NCI-H2107 (cell line): ENCODE data around the gene PET117.
"Not testable (repeated sequence)": the region's sequence is repeated elsewhere in the genome, so short reads cannot be mapped to it uniquely, and the experiment has no call there.

ENCODE experiments used
- DNase-seq: peaks from one replicate; lab custom pipeline; 2025; lab: John Stamatoyannopoulos, UW

Gene PET117, protein sequence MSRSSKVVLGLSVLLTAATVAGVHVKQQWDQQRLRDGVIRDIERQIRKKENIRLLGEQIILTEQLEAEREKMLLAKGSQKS

DNA sequence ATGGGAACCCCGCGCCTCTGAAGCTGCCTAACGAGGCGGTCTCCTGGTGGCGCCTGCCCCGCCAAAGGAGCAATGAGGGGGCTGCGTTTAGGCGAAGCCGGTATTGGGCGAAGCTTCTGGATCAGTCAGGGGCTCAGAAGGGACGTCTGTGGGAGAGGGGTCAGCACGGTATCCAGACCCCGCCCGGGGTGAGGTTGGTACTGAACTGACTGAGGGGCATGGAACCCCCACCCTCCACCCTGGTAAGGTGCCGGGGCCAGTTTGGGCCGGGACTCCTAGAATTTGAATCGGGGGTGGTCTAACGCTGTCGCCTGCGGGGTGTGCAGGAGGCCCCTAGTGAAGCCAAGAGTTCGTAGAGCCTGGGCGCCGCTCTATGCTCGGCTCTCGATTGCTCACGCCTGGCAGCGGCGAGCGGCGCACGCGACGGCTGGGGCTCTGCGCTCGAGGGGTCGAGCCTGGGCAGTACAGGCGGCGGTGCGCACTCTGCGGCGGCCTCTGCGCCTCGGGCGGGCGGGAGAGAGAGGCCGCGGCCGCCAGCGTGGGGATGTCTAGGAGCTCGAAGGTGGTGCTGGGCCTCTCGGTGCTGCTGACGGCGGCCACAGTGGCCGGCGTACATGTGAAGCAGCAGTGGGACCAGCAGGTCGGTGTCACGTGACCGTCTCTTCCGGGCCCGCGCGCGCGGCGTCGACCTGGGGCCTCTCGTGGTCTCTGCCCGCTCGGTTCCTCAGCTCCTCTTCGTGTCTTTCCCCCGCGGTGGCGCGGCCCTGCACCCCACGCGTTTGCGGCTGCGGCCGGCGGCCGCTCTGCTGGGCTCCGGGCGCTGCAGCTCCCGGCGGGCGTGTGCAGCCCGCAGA is at the start of gene PET117, which contains the start of gene KAT14:
PET117 (plus strand) TSS at position 452 of the 854 bp plus-strand sequence; CDS start at position 545, 93 bp downstream.
KAT14 (plus strand) TSS at position 452 of the 854 bp plus-strand sequence. CDS start 4,798 bp downstream, outside the sequence.
- DNase-seq = peak; percentile 17

DNA sequence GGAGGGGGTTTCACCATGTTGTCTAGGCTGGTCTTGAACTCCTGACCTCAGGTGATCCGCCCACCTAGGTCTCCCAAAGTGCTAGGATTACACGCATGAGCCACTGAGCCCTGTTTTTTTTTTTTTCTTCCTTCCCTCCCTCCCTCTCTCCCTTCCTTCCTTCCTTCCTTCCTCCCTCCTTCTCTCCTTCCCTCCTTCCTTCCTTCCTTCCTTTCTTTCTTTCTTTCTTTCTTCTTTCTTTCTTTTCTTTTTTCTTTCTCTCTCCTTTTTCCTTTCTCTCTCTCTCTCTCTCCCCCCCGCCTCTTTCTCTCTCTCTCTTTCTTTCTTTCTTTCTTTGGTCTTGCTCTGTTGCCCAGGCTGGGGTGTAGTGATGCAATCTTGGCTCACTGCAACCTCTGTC is 49.4 kb upstream of the PET117 start:
- DNase-seq = not testable (repeated sequence)

DNA sequence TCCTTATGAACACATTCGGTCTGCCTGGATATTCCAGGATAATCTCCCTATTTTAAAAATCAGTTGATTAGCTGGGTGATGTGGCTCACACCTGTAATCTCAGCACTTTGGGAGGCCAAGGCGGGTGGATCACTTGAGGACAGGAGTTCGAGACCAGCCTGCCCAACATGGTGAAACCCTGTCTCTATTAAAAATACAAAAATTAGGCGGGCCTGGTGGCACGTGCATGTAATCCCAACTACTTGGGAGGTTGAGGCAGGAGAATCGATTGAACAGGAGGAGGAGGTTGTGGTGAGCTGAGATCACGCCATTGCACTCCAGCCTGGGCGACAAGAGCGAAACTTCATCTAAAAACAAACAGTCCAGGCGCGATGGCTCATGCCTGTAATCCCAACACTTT is 48.8 kb upstream of the PET117 start:
- DNase-seq = not testable (repeated sequence)

DNA sequence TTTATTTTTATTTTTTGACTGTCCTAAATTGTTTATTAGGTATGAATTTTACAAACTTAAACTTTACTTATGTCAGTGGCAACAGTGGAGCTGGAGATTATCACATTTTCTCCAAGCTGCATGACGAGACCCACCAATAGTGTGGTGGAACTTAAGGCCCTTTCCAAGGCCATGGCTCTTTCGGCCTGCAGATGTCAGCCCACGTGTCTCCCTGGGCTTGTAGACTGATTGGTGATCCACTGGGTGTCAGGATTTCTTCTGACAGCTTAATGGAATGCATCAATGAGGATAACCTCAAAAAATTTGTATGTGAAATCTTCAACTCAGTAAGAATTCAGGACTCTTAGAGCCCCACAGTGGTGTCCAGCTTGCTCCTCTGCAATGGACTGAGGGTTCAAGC is 47.6 kb upstream of the PET117 start:
- DNase-seq = no peak

DNA sequence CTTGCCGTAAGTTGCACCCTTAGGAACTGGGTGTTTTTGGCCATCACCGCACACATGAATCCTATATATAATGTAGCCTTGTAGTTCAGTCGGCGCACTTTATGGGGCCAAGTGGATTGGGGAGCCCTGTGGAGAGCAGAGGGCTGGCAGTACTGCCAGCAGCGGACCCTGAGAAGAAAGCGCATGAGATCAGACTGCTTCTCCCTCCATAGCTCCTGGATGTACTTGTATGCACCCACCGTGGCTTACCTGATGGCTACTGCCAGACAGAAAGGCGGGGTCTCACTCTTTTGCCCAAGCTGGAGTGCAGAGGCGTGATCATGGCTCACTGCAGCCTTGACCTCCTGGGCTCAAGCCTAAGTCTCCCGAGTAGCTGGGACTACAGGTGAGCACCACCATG is 47.2 kb upstream of the PET117 start:
- DNase-seq = no peak

DNA sequence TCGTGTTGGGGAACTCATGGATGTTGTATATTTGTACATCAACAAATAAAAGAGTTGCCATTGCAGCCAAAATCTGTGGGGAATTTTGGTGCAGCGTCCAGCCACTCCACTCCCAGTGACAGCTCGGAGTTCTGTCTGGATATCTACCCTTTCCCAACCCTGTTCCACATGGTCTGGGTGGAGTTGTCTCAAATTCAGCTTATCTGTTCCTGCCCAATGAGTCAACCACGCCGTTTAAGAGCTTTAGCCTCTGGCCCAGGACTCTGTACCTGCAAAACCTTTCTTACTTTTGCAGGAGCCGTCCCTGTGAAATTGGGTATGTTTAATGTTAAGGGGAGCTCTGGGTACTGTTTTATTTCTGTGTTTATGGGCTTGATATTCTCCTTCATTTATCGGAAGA is 46.0 kb upstream of the PET117 start:
- no peak for DNase-seq

DNA sequence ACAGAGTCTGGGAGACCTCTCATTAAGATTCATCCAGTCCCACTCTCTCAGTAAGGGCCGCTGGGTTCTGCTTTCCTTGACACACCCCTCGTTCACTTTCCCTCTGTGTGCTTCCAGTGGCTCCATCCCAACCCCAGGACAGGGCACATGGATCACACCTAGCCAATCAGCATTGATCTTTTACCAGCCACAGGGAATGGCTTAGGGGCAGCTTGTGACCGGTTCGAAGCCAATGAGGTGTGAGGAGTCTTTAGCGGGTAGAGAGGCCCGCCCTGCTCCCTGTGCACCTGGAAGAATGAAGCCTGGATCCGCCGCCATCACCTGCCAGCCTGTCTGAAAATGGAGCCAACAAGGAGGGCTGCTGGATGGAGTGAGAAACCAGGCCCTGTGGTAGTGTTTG is 44.8 kb upstream of the PET117 start:
- DNase-seq = no peak

DNA sequence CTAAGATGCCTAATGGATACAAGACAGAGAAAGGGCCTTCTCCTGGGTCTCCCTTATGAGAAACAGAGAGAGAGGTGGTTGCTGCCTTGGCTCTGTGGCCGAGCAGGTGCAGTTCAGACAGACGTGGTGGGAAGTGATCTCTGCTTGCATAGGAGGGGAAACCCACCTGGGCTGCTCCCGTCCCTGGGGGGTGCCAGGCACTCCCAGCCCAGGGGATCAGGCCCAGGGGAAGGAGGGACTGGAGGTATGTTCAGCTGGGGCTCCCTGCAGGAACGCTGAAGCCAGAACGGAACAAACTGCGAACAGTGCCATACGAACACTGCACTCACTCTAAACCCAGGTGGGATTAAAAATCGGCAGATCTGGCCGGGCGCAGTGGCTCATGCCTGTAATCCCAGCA is 44.3 kb upstream of the PET117 start:
- DNase-seq = no peak

DNA sequence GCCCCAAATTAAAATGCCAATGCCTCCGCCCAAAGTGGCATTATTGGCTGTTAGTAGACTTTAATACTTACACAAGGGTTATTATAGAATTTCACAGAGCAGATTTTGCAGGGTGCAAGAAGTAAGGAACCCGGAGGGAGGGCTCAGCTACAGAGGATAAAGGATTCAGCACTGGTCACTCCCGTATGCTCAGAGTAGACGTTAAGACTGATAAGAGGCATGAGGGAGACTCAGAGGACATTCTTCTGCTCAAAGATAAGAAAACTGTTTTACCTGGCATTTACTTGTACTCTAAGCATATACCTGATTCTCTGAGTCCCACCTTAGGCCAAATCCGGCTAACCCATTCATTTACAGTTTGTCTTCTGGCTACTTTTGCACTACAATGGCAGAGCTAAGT is 43.5 kb upstream of the PET117 start:
- no peak for DNase-seq

DNA sequence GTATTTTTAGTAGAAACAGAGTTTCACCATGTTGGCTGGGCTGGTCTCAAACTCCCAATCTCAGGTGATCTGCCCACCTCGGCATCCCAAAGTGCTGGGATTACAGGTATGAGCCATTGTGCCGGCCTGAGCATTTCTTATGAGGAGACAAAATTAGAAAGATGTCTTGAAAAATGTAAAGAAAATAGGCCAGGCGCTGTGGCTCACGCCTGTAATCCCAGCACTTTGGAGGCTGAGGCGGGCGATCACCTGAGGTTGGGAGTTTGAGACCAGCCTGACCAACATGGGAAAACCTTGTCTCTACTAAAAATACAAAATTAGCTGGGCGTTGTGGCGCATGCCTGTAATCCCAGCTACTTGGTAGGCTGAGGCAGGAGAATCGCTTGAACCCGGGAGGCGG is 37.1 kb upstream of the PET117 start:
- DNase-seq = not testable (repeated sequence)

DNA sequence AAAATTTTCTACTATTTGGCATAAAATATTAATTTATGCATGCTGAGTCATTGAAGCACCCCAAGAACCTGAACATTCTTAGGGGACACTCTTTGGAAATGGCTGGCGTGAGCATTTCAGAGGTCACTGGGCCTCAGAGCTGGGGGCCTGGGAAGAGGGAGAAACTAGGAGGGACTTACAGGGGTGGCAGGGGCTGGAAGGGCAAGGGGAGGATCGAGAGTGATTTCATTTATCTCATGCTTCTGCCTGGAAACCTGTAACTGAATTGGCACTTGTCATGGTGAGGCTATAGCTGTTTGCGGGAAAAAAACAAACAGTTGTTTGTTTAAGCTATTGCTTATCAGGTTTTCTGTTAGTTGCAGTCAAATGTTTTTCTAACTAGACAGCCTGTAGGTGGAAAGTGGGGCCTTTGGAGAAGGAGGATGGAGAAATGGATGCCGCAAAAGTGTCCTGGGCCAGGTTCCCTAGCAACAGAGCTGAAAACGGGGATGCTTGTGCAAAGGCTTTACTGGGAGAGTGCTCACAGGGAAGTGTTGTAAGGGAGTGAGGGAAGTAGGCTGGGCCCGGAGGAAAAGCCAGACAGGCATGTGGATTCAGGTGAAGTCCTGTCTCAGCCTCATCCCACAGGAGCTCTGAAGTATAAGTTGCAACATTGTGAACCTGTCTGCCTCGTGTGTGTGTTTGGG is 36.4 kb upstream of the PET117 start:
- no peak for DNase-seq

DNA sequence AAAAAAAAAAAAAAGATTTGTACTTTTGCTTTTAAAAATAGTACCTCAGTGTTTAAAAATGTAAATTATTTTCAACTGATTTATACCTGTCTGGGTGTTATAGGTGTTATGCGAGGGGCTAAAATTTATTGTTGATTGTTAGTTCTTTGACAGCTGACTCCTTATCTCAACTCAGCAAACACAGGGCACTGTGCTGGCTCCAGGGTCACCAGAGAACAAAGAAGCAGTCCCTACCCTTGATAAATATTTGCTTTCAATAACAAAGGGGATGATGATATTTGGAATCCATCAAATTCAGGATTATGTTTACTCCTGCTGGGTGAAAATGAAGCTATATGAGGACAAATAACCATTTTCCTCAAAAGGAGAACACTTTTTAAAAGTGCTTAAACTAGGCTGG is 34.2 kb upstream of the PET117 start:
- no peak for DNase-seq

DNA sequence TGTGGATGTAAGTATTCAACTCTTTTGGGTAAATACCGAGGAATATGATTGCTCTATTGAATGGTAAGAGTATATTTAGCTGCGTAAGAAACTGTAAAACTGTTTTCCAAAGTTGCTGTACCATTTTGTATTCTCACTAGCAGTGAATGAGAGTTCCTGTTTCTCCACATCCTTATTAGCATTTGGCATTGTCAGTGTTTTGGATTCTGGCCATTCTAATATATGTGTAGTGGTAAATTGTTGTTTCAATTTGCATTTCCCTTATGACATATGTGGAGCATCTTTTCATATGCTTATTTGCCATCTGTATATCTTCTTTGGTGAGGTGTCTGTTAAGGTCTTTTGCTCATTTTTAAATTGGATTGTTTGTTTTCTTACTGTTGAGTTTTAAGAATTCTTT is 29.3 kb upstream of the PET117 start:
- no peak for DNase-seq

DNA sequence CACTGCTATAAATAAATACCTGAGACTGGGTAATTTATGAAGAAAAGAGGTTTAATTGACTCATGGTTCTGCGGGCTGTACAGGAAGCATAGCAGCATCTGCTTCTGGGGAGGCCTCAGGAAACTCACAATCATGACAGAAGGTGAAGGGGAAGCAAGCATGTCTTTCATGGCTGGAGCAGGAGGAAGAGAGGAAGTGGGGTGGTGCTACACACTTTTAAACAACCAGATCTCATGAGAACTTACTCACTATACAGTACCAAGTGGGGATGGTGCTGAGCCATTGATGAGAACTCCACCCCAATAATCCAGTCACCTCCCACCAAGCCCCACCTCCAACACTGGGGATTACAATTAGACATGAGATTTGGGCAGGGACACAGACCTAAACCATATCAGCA is 9.1 kb upstream of the PET117 start:
- not testable (repeated sequence) for DNase-seq

DNA sequence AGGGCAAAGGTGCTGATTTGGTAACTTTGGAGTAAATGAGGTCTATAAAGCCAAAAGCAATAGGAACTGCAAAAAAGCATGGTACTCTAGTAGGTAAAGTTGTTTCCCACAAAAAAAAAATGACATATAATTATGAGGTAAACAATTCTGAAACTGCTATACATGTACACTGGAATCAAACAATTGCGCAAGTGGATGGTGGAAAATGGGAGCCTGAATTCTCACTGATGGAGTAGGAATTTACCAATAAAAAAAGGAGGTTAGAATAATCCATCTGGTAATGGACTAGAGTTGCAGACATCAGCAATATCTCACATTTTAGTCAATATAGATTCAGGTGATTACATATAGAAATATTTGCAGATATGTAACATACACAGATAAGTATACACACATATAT is 5.0 kb upstream of the PET117 start:
- no peak for DNase-seq

DNA sequence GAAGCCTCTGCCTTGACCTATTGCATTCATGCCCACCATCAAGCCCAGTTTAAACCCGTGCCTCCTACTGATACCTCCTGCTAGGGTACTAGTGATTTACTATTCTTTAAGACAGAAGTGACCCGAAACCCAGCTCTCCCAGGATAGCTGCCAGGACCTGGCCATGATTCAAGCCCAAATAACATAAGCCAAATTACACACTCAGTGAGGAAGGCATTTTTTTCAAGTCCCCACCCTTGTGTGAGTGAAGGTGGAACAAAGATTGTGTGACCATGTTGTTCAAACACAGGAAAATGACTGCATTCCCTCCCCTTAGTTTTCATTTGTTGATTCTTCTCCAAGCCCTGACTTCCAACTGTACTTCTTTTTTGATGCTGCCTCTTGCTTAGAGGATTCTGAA is 3.7 kb upstream of the PET117 start:
- no peak for DNase-seq

DNA sequence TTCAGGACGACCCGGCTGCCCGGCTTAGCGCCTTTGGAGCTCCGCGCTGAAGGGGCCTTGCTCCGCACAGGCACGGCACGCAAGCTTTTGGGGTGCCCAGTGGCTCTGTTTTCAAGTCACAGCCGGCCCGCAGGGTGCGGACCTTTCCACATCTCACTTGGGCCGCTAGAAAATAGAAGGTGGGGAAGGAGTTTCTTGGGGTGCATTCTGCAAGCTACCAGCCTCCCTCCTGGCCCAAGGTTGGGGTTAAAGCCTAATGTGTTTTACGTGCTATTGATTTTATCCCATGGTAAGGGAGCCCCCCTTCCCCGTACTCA is 561 bp downstream of the PET117 start:
- no peak for DNase-seq

DNA sequence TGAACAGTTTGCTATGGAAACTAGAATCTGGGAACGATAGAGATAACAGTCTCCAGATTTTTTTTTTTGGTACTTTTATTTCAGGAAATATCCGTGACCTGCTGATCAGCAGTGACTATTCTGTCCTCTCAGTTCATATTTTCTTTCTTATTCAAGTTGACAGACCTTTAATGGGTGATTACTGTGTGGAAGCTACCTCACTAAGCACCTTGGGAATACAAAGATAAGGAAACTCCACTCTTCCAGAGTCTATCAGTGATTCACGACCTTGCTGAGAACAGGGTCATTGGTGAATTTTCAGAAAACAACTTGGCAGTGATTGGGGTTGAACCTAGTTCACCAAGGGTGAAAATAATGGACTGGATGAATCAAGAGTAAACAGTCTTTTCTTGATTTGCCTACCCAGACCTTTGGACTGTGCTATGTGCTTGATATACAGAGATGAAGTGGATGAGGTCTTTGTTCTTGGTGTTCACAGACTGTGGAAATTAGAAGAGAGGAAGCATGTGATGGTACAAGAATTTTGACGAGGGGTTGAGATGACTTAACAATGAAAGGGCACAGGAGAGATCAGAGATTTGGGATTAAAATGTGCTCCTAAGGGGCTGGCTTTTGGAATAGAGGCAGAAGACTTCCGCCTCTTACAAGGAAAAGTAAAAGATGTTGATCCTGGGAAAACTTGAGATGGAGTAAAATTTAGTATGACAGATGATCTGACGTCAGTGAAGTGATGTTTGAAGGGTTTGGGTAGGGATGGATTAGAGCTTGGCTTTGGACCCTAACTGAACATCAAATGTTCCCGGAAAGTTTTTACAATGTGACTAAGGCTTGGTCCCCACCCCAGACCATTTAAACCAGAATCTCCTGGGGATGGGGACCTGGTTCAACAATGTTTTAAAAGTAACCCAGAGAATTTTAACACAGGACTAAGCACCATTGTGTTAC is 1.2 kb downstream of the PET117 start:
- DNase-seq = no peak

DNA sequence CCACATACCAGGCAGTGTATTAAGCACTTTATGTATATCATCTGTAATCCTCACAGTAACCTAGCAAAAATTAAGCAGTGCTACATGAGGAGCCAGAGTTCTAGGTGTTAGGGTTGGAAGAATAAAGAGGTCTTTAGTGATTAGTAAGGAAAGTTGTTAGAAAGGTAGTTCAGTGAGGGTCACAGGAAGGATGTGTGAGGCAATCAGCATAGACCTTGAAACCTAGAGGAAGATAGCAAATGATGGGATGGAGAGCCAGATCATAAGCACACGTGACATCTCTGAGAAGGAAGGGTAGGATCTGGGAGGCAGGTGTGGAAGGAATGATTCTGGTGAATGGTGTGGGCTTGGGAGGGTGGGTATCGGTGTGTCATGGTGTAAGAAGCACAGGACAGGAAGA is 2.2 kb downstream of the PET117 start:
- DNase-seq = no peak

DNA sequence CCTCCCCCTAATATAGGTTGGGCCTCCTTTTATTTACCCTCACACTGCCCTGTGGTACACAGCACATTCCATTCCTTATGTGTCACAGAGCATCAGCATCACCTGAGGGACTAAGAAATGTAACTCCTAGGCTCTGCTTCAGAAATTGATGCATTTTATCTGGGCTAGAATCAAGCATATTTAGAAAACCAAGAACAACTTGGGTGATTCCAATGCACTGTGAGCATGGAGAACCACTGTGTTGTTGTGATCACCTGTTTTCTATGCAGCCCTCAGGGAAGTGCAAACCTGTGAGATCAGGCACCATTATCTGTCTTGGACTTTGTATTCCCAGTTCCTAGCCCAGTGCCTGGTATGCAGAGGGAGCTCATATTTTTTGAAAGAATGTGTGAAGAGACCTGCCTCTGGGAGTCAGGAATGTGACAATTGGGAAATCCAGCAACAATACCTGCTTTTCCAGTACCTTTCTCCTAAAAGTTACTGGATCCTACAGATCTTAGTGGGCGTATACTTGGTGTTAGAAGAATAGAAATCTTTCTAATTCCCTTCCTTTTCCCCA is 7.0 kb downstream of the PET117 start:
- DNase-seq = no peak

DNA sequence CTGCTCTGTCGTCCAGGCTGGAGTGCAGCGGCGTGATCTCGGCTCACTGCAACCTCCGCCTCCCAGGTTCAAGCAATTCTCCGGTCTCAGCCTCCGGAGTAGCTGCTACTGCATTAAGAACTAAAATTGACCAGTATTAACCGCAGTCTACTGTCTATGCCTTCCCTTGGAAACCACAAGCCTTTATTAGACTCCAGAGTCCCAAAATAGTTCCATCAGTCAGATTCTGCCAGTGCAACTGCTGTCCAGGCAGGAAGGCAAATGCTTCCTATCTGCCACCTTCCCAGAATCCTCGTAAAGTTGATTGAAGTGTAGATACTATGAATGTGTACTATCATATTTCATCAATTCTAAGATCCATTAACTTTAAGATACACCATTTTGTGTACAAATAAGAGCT is 16.7 kb downstream of the PET117 start:
- DNase-seq = no peak

DNA sequence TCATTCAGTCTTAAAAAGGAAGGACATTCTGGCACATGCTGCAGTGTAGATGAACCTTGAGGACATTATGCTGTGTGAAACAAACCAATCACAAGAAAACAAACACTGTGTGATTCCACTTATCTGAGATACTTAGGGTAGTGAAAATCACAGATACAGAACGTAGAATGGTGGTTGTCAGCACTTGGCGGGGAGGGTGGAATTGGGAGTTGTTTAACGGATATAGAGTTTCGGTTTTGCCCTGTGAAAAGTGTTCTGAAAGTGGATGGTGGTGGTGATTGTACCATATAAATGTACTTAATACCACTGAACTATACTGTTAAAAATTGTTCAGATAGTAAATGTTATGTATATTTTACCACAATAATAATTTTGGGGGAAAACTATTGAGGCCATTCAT is 18.4 kb downstream of the PET117 start:
- DNase-seq = no peak
